Posterior cingulate gyrus (tissue), 11 donors: ENCODE data around the gene THRAP3.
"Not testable (repeated sequence)": the region's sequence is repeated elsewhere in the genome, so short reads cannot be mapped to it uniquely, and the experiment has no call there.

Experiments used
- DNase-seq, 10 donors: peaks; one replicate each; pipeline versions ENCODE4 v3.0.0 to v3.0.0-alpha.2; 2020 to 2021; ENCODE audit warnings: mixed read lengths in 3 of 10
- intact Hi-C: fragments of 100-400 bp; cut with DNase I; formaldehyde crosslinking; loops from one replicate; pipeline ENCODE4 v1.15.1; 2023

Gene THRAP3, protein sequence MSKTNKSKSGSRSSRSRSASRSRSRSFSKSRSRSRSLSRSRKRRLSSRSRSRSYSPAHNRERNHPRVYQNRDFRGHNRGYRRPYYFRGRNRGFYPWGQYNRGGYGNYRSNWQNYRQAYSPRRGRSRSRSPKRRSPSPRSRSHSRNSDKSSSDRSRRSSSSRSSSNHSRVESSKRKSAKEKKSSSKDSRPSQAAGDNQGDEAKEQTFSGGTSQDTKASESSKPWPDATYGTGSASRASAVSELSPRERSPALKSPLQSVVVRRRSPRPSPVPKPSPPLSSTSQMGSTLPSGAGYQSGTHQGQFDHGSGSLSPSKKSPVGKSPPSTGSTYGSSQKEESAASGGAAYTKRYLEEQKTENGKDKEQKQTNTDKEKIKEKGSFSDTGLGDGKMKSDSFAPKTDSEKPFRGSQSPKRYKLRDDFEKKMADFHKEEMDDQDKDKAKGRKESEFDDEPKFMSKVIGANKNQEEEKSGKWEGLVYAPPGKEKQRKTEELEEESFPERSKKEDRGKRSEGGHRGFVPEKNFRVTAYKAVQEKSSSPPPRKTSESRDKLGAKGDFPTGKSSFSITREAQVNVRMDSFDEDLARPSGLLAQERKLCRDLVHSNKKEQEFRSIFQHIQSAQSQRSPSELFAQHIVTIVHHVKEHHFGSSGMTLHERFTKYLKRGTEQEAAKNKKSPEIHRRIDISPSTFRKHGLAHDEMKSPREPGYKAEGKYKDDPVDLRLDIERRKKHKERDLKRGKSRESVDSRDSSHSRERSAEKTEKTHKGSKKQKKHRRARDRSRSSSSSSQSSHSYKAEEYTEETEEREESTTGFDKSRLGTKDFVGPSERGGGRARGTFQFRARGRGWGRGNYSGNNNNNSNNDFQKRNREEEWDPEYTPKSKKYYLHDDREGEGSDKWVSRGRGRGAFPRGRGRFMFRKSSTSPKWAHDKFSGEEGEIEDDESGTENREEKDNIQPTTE

DNA sequence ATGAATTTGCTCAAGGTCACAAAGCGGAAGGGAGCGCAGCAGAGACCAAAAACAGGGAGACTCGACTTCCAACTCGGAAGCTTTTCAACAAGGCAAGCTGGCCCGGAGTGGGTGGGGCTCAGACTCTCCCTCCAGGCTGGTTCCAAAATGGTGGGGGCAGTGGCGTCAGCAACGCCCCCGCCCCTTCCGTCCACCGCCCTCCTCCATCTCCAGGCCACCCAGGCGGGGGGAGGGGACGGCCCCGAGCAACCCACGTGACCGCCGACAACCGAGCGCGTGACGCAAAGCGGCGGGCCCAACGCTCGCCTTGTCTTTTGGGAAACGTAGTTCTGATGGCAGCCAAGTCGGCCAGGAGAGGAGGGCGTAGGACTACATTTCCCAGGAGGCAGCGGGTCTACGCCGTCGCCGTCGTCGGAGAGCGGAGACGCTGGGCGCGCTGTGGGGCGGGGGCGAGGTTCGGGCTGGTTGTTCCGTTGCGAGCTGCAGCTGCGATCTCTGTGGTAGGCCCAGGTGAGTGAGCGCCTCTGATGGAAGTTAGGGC lies at the start of gene THRAP3:
Gene THRAP3, plus strand, starts transcription at position 448 of the 541 bp plus-strand sequence. CDS start 58,121 bp downstream, outside the sequence.
- intact Hi-C loops = loop anchor here (1.0 to 10.0 kb wide), 2 partner anchors 61 to 75 kb away; partner anchors contain the start of gene TRAPPC3

DNA sequence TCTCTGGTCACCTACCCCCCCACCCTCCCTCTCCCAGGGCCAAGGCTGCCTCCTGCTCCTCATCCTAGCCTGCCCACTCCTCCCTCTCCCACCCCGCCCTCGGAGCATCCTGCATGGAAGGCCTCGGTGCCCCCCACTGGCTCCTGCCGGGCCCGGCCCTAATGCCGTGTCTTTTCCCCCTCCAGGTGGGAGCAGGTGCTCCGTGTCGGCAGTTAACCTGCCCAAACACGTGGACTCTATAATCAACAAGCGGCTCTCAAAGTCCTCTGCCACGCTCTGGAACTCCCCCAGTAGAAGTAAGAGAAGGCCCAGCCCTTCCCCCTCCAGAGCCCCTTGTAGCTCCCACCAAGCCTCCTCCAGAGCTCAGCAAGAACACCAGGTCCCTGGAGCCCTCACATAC lies 49.5 kb upstream of the THRAP3 start:
- intact Hi-C loops = no loop called here
- no peak for DNase-seq

More for the DNA sequence above, at the start of gene THRAP3:
- peak; percentile 99 to 100 (median 100) for DNase-seq

DNA sequence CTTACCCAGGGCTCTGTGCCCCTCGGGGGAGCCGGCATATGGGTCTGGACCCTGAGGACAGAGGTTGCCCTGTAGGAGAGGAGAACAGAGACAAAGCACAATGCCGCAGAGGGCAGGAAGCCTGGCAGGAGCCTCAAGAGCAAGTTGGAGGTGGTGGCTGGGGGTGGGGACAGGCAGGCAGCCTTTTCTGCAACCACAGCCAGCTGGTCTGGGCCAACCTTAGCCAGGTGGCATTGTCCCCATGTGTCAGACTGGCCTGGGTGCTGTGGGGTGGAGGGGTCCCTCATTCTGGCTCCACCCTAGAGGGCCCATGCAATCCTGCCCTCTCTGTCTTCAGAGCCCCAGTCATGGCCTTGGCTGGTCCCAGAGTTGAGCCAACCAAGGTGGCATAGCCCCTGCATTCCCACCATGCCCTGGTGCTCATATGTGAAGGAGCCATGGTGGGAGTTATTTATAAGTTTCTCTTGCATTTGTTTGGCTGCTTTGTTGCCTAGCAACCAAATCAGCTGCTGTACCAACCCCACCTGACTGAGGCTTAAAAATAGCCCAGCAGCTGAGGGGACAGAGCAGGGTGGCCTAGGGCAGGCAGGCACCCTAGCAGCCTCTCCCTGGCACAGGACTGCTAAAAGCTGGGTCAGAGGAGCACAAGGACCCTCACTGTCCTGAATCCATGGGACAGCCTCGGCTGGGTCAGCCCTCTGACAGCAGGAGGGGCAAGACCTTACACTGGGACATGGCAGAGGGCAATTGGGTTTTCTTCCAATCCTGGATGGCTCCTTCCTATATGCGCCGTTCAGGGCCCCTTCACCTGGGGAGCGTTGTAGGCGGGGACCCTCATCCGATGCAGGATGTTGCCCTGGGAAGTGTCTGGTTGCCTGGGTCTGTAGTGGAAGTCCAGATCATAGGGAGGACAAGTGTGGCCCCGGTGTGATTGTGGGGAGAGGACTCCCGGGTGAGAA lies 48.8 kb upstream of the THRAP3 start:
- intact Hi-C loops = no loop called here
- peak in 7 of 10 donors; percentile 63 to 95 (median 75) for DNase-seq

DNA sequence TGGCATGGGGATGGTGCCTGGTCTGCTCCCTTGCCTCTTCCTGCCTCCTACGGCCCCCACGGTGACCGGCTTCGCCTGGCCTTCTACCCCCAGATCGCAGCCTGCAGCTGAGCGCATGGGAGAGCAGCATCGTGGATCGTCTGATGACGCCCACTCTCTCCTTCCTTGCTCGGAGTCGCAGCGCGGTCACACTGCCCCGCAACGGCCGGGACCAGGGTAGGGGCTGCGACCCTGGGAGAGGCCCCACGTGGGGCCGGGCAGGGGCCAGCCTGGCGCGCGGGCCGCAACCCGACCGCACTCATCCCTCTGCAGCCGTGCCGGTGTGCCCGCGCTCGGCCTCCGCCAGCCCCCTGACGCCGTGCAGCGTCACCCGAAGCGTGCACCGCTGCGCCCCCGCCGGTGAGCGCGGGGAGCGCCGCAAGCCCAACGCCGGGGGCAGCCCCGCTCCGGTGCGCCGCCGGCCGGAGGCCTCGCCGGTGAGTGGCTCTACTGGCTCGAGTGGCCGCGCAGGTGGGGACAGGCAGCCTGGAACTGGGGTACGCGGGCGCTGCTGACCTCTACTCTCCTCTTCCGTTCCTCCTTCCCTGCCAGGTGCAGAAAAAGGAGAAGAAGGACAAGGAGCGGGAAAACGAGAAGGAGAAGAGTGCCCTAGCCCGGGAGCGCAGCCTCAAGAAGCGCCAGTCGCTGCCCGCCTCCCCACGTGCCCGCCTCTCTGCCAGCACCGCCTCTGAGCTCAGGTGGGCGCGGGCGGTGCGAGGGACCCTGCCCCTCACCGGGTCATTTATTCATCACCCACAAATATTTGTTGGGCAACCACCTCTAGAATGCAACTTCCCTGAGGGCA lies 47.9 kb upstream of the THRAP3 start:
- DNase-seq = peak in 3 of 10 donors; percentile 33 to 90 (median 85)
- intact Hi-C loops = no loop called here

DNA sequence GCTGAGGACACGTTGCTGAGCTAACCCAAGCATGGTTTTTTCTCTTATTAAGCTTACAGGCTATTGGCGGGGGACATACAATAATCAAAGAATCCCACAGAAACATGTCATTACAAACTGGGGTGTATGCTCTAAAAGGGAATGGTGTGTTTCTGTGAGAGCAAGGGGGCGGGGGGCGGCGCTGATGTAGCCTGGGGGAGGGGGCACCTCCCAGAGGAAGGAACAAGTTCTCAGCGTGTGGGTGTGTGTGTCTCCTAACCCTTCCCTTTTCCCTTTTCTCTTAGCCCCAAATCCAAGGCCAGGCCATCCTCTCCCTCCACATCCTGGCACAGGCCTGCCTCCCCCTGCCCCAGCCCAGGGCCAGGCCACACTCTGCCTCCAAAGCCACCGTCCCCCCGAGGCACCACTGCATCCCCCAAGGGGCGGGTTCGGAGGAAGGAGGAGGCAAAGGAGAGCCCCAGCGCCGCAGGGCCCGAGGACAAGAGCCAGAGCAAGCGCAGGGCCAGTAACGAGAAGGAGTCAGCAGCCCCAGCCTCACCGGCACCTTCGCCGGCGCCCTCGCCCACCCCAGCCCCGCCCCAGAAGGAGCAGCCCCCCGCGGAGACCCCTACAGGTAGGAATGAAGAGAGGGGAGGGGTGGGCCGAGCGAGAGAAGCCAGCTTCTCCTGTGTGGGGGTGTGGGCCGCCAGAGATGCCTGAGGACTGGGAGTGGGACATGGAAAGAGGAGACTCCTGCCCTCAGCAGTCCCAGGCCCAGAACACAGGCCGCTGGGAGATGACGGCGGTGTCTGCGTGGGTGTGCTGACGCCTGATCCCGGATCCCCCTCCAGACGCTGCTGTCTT lies 46.4 kb upstream of the THRAP3 start:
- intact Hi-C loops = no loop called here
- no peak for DNase-seq

DNA sequence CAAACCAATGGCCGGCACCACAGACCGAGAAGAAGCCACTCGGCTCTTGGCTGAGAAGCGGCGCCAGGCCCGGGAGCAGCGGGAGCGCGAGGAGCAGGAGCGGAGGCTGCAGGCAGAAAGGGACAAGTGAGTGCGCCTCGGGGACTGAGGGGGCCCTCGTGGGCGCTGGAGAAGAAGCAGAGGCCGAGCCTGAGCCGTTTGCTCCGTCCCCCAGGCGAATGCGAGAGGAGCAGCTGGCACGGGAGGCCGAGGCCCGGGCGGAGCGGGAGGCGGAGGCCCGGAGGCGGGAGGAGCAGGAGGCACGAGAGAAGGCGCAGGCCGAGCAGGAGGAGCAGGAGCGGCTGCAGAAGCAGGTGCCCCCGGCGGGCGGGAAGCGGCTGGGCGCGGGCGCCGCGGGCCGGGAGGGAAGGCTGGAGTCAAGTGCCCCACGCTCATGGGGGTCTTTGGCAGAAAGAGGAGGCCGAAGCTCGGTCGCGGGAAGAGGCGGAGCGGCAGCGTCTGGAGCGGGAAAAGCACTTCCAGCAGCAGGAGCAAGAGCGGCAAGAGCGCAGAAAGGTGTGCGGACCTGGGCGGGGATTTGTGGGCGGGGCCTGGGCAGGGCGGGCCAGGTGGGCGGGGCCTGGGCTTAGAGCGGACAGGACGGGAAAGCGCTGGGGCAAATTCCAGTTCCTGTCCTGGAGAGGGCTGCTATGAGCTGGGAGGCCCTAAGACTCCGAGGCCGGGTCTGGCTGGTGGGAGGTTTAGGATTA lies 45.6 kb upstream of the THRAP3 start:
- peak in 2 of 10 donors; percentile 79 to 86 for DNase-seq
- intact Hi-C loops = no loop called here

DNA sequence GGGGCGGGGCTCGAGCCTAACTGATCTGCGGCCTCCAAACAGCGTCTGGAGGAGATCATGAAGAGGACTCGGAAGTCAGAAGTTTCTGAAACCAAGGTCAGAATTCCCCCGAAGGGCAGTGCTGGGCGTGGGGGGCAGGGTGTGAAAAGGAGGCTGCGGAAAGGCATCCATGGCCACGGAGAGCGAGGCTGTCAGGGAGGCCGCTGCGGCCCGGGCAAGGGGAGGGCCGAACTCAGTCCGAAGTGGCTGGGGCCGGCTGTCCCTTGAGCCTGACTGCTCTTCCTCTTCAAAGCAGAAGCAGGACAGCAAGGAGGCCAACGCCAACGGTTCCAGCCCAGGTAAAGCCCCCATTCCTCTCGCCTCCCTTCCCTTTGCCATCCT lies 45.0 kb upstream of the THRAP3 start:
- DNase-seq = no peak
- intact Hi-C loops = no loop called here

DNA sequence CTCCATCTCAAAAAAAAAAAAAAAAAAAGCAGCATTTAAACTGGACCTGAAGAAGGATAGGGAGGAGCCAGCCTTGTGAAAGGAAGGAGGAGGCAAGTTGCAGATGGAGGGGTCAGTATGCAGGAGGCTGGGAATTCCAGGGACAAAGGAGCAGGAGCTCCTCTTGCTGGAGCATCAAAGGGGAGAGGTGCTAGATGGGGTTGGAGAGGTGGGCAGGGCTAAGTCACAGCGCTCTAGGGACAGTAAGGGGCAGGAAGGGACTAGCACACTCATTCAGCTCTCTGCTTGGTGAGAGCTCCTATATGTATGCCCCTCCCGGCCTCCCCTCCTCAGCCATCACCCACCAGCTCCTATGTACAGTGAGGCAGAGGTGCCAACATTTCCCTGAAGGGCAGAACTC lies 41.5 kb upstream of the THRAP3 start:
- DNase-seq = no peak
- intact Hi-C loops = no loop called here

DNA sequence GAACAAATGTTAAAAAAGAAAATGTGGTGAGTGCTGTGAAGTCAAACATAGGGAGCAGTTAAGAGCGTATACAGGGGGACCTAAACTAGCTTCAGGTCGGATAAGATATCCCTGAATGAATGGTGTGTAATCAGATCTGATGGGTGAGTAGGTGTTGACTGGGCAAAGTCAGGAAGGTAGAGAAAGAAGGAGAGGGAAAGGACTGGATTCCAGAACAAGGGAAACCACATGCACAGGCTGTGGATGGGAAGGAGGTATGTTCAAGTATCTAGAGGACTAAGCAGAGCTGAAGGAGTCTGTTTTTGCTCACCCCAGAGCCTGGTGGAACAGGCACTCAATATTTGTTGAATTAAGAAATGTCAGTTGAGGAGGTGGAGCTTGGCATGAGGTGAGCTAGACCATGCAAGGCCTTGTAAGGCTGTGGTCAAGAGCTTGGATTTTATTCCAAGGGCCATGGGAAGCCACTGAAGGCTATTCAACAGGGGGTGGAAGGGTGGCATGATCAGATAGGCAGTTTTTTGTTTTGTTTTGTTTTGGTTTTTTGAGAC lies 40.9 kb upstream of the THRAP3 start:
- intact Hi-C loops = no loop called here
- DNase-seq = no peak

DNA sequence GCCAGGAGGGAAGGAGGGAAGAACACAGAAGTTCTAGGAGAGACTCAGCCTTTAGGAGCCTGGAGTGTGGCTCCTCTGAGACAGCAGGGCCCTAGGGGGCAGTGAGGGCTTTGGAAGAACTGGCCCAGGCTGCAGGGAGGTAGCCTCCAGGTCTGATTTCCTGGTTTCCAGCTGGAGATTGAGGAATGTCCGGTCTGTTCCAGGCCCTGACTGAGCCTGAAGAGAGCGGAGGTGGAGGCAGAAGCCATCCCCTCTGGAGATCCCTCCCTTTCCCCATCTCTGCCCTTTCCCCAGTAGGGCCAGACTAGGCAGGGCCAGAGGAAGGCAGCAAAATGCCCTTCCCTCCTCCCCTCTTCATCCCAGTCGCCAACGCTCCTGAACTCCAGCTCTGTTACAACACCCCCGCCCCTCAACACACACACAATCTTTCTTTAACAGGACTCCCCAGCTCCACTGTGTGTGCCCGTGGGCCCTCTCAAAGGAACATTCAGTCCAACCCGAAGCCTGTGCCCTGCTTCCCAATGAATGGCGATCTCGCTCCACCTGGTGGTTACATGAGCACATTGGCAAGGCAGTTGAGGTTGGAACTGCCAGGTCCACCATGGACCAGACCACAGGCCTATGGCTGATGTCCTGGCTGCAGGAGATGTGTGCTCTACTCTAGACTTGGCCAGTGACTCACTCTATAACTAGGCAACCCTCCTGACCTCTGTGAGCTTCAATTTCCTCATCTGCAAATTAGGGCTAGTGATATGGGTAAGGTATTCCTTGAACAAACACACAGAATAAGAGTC lies 36.2 kb upstream of the THRAP3 start:
- intact Hi-C loops = loop anchor here (1.0 kb wide), 2 partner anchors 39 to 97 kb away; partner anchors contain the start of gene TRAPPC3
- peak; percentile 77 to 98 (median 88) for DNase-seq

DNA sequence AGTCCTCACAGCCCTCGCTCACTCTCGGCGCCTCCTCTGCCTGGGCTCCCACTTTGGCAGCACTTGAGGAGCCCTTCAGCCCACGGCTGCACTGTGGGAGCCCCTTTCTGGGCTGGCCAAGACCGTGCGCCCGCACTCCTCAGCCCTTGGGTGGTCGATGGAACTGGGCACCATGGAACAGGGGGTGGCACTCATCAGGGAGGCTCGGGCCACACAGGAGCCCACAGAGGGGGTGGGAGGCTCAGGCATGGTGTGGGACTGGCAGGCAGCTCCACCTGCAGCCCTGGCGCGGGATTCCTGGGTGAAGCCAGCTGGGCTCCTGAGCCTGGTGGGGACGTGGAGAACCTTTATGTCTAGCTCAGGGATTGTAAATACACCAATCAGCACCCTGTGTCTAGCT lies 27.4 kb upstream of the THRAP3 start:
- peak in 1 of 10 donors; percentile 56 for DNase-seq
- intact Hi-C loops = not testable (repeated sequence)

DNA sequence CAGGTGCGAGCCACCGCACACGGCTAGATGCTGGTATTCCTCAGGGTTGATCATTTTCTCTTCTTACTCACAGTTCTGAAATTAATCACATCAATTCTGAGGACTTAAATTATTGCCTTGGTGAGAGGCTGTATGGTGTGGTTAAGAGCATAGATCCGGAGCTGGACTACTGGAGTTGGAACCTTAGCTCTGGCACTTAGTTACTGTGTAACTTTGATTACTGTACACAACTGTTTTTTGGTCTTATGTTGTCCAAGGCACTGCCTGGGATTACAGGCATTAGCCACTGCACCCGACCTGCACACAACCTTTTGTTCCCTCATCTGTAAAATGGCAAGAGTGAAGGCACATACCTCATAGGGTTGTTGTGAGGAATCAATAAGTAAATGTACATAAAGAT lies 25.6 kb upstream of the THRAP3 start:
- DNase-seq = no peak
- intact Hi-C loops = no loop called here

DNA sequence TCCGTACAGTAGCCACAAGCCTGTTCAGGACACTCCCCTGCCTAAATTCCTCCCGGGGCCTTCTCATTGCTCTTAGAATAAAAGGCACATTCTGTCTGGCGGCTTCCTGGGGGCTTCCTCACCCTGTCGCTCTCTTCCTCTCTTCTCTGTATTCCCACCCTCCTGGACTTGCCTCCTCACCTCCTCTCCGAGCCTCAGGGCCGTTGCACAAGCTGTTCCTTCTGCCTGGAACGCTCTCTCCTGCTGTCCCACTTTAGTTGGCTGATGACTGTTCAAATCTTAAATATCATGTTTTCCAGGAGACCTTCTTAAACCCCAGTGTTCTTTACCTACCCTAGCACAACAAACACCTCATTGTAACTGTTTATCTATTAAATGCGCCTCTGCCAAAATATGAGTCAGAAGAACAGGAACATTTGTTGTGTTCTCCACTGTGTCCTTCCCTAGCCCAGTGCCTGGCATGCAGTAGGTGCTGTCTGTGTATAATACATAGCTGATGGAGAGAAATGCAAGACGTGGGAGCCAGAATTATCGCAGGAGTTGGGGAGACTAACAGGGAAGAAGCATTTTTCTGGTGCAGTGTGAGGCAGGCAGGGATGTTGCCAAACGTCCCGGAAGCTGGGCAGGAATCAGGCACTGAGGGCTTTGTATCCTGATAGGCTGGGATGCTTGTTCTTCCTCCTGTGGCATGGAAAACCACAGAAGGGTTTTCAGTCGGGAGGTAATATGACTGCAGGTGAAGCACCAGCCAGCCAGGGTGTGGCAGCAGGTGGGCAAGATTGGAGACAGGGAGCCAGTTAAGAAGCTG lies 24.1 kb upstream of the THRAP3 start:
- intact Hi-C loops = no loop called here
- DNase-seq = peak in 5 of 10 donors; percentile 29 to 87 (median 56)

DNA sequence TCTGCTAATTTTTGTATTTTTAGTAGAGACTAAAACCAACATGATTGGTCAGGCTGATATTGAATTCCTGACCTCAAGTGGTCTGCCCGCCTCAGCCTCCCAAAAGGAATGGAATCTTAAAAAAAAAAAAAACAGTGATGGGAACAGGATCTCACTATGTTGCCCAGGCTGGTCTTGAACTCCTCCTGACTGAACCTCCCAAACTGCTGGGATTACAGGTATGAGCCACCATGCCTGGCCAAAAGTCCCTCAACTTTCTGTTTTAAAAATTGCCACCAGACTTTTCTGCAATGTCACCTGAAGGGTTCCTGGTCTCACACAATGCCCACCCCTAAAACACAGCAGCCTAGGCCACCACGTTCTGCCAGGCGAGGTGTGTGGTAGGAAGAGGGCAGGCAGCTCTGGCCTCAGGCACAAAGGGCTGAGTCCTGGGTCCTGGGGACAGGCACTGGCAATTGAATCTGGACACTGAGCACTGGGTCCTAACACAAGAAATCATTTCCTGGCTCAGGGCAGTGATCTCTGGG lies 21.2 kb upstream of the THRAP3 start:
- DNase-seq = no peak
- intact Hi-C loops = no loop called here
